ENCODE data around the gene FSD1.

- TF ChIP-seq, protein P1, sequence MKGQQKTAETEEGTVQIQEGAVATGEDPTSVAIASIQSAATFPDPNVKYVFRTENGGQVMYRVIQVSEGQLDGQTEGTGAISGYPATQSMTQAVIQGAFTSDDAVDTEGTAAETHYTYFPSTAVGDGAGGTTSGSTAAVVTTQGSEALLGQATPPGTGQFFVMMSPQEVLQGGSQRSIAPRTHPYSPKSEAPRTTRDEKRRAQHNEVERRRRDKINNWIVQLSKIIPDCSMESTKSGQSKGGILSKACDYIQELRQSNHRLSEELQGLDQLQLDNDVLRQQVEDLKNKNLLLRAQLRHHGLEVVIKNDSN (IDR thresholded peaks at IDR 0.05): no peak
- TF ChIP-seq EGR1 (IDR thresholded peaks at IDR 0.05): no peak
- no peak for TF ChIP-seq RAD21 (IDR thresholded peaks at IDR 0.05; ENCODE audit: low read depth)
- no peak for TF ChIP-seq CEBPB (IDR thresholded peaks at IDR 0.05)
- TF ChIP-seq, protein P2, sequence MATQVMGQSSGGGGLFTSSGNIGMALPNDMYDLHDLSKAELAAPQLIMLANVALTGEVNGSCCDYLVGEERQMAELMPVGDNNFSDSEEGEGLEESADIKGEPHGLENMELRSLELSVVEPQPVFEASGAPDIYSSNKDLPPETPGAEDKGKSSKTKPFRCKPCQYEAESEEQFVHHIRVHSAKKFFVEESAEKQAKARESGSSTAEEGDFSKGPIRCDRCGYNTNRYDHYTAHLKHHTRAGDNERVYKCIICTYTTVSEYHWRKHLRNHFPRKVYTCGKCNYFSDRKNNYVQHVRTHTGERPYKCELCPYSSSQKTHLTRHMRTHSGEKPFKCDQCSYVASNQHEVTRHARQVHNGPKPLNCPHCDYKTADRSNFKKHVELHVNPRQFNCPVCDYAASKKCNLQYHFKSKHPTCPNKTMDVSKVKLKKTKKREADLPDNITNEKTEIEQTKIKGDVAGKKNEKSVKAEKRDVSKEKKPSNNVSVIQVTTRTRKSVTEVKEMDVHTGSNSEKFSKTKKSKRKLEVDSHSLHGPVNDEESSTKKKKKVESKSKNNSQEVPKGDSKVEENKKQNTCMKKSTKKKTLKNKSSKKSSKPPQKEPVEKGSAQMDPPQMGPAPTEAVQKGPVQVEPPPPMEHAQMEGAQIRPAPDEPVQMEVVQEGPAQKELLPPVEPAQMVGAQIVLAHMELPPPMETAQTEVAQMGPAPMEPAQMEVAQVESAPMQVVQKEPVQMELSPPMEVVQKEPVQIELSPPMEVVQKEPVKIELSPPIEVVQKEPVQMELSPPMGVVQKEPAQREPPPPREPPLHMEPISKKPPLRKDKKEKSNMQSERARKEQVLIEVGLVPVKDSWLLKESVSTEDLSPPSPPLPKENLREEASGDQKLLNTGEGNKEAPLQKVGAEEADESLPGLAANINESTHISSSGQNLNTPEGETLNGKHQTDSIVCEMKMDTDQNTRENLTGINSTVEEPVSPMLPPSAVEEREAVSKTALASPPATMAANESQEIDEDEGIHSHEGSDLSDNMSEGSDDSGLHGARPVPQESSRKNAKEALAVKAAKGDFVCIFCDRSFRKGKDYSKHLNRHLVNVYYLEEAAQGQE (IDR thresholded peaks at IDR 0.05; ENCODE audit: low read depth): no peak
- TF ChIP-seq ZBTB7A (IDR thresholded peaks at IDR 0.05; ENCODE audit: low read depth): no peak
- no peak for TF ChIP-seq TCF12 (IDR thresholded peaks at IDR 0.05; ENCODE audit: low read depth)
- no peak for TF ChIP-seq EP300 (IDR thresholded peaks at IDR 0.05; ENCODE audit: borderline replicate concordance)
- TF ChIP-seq YY1 (IDR thresholded peaks at IDR 0.05; ENCODE audit: low read depth): no peak
- no peak for TF ChIP-seq TEAD4 (IDR thresholded peaks at IDR 0.05)
- TF ChIP-seq CREB1 (IDR thresholded peaks at IDR 0.05; ENCODE audit: low read depth): no peak
Observed at GRCh38 chr19:4359627-4360000, 55.2 kb downstream of the FSD1 start.

All from Ishikawa (cell line).